ENCODE data around the gene CD209. TPM values are rescaled to one million over a fixed set of nuclear protein-coding genes. Genes with fewer than 3 reads are reported as not detected.

Gene CD209
- total RNA-seq, 6 donors from 2014 or later = 0.55 to 14.8 (median 1.7) TPM

- DNase-seq (no peak), ATAC-seq (ENCODE audit: low FRiP score in 2 of 2) (no peak)
- H3K27ac ChIP-seq = peak overlapping the region in 3 of 4 donors; percentile 64 to 79 (median 67)
- H3K36me3 ChIP-seq = no peaks in the 10 kb centered on the region
- 56 to 62% methylated on average over 7 to 8 of the region's 8 CpGs for WGBS, 2 donors
- no peaks in the 10 kb centered on the region for H3K9me3 ChIP-seq
- TF ChIP-seq CTCF (IDR thresholded peaks at IDR 0.05) = no peak
- no peak for TF ChIP-seq POLR2AphosphoS5 (IDR thresholded peaks at IDR 0.05)
- no peak for TF ChIP-seq POLR2A (IDR thresholded peaks at IDR 0.05)
- no peak for TF ChIP-seq EP300 (IDR thresholded peaks at IDR 0.05)
- no peaks in the 10 kb centered on the region for H3K27me3 ChIP-seq
- peaks cover 4 to 21% (median 19%) of the 10 kb centered on the region in 4 donors for H3K4me1 ChIP-seq
- no peak overlapping the region for H3K4me3 ChIP-seq
Measured at GRCh38 chr19:7706955-7707456, 40.3 kb downstream of the CD209 start.

GRCh38 chr19:7706188-7706954 is 41.0 kb downstream of the CD209 start:
- TF ChIP-seq EP300 (IDR thresholded peaks at IDR 0.05) (no peak), POLR2A (IDR thresholded peaks at IDR 0.05) (no peak), CTCF (IDR thresholded peaks at IDR 0.05) (no peak), POLR2AphosphoS5 (IDR thresholded peaks at IDR 0.05) (no peak)
- H3K36me3 ChIP-seq = no peaks in the 10 kb centered on the region
- WGBS, 2 donors = 66 to 73% methylated on average over 14 of the region's 14 CpGs
- ATAC-seq (ENCODE audit: low FRiP score in 2 of 2) (no peak), DNase-seq (no peak)
- peaks cover 4 to 21% (median 19%) of the 10 kb centered on the region in 4 donors for H3K4me1 ChIP-seq
- H3K27me3 ChIP-seq = no peaks in the 10 kb centered on the region
- no peak overlapping the region for H3K4me3 ChIP-seq
- no peaks in the 10 kb centered on the region for H3K9me3 ChIP-seq
- peak overlapping the region; percentile 40 to 79 (median 66) for H3K27ac ChIP-seq

GRCh38 chr19:7705387-7706187 is 41.7 kb downstream of the CD209 start:
- H3K4me3 ChIP-seq = no peak overlapping the region
- ATAC-seq (ENCODE audit: low FRiP score in 2 of 2) (peak; percentile 37 to 76), DNase-seq (peak in 1 of 2 donors; percentile 78)
- 41 to 71% methylated on average over 18 to 24 of the region's 24 CpGs for WGBS, 2 donors
- TF ChIP-seq POLR2AphosphoS5 (IDR thresholded peaks at IDR 0.05) (no peak), POLR2A (IDR thresholded peaks at IDR 0.05) (no peak), CTCF (IDR thresholded peaks at IDR 0.05) (no peak), EP300 (IDR thresholded peaks at IDR 0.05) (no peak)
- peaks cover 4 to 21% (median 19%) of the 10 kb centered on the region in 4 donors for H3K4me1 ChIP-seq
- no peaks in the 10 kb centered on the region for H3K27me3 ChIP-seq
- peak overlapping the region; percentile 40 to 79 (median 56) for H3K27ac ChIP-seq
- no peaks in the 10 kb centered on the region for H3K9me3 ChIP-seq
- no peaks in the 10 kb centered on the region for H3K36me3 ChIP-seq

- ATAC-seq (ENCODE audit: low FRiP score in 2 of 2) = no peak
- Histone ChIP-seq H3K9me3 (no peaks in the 10 kb centered on the region), H3K4me3 (no peak overlapping the region), H3K36me3 (no peaks in the 10 kb centered on the region), H3K27ac (no peak overlapping the region), H3K4me1 (peaks cover 4 to 21% (median 19%) of the 10 kb centered on the region in 4 donors), H3K27me3 (no peaks in the 10 kb centered on the region)
- DNase-seq = no peak
- 82 to 87% methylated on average over 6 of the region's 6 CpGs for WGBS, 2 donors
- TF ChIP-seq POLR2AphosphoS5 (IDR thresholded peaks at IDR 0.05) = no peak
- TF ChIP-seq POLR2A (IDR thresholded peaks at IDR 0.05) = no peak
- no peak for TF ChIP-seq EP300 (IDR thresholded peaks at IDR 0.05)
- no peak for TF ChIP-seq CTCF (IDR thresholded peaks at IDR 0.05)
Measured at GRCh38 chr19:7704280-7705060, 42.9 kb downstream of the CD209 start.

All from upper lobe of left lung (tissue), 6 donors.